Upper lobe of left lung (tissue), 4 donors: ENCODE data around the gene CDC42SE1.

Source experiments
- POLR2A ChIP-seq, 4 donors: fragments of 450-650 bp; IDR thresholded peaks; one replicate each; pipeline ENCODE4 v1.5.1; 2016 to 2017; ENCODE audit warnings: antibody characterized with exemption in 4 of 4, mild to moderate bottlenecking in 2 of 4
- TF ChIP-seq, protein P1 (sequence below), 6 experiments: fragments of 450-650 bp in 4 of 6; fragments of 200-600 bp in 2 of 6; sonication (generic) in 2 of 6; IDR thresholded peaks; one replicate each; pipeline ENCODE4 v1.5.1; 2016 to 2019; ENCODE audit warnings: antibody characterized with exemption in 6 of 6

DNA sequence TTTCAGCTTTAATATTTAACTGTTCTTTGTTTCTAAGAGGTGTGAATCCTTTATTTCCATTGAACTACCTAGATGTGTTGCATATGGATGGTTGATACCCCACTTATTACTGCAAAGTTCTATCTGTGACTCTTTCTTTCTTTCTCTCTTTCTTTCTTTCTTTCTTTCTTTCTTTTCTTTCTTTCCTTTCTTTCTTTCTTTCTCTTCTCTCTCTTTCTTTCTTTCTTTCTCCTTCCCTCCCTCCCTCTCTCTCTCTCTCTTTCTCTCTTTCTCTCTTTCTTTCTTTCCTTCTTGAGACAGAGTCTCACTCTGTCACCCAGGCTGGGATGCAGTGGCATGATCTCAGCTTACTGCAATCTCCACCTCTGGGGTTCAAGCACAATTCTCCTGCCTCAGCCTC, 45.2 kb upstream of the CDC42SE1 start:
- TF ChIP-seq, protein P1, sequence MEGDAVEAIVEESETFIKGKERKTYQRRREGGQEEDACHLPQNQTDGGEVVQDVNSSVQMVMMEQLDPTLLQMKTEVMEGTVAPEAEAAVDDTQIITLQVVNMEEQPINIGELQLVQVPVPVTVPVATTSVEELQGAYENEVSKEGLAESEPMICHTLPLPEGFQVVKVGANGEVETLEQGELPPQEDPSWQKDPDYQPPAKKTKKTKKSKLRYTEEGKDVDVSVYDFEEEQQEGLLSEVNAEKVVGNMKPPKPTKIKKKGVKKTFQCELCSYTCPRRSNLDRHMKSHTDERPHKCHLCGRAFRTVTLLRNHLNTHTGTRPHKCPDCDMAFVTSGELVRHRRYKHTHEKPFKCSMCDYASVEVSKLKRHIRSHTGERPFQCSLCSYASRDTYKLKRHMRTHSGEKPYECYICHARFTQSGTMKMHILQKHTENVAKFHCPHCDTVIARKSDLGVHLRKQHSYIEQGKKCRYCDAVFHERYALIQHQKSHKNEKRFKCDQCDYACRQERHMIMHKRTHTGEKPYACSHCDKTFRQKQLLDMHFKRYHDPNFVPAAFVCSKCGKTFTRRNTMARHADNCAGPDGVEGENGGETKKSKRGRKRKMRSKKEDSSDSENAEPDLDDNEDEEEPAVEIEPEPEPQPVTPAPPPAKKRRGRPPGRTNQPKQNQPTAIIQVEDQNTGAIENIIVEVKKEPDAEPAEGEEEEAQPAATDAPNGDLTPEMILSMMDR (IDR thresholded peaks at IDR 0.05) = no peak
- TF ChIP-seq POLR2A (IDR thresholded peaks at IDR 0.05) = no peak
